HL-60 (cell line): ENCODE measurements around the gene CFHR2.

ENCODE experiments used
- CTCF ChIP-seq: IDR thresholded peaks from one replicate; pipeline ENCODE4 v1.5.1; 2011; ENCODE audit warnings: low read length, control low read depth, inconsistent platforms; ENCODE audit not compliant: insufficient read depth
- POLR2AphosphoS5 ChIP-seq: IDR thresholded peaks from 2 replicates; pipeline ENCODE4 v1.6.1; 2012; ENCODE audit warnings: low read depth

- TF ChIP-seq POLR2AphosphoS5, result no peak
- TF ChIP-seq CTCF, result no peak
Observed at GRCh38 chr1:196980859-196981258, 37.3 kb downstream of the CFHR2 start.
